ENCODE measurements around the gene ARFRP1.

The ARFRP1 gene

GRCh38 chr20:63741676-63742380, 34.1 kb upstream of the ARFRP1 start:
- no peaks in the 10 kb centered on the region for H3K9me3 ChIP-seq (ENCODE audit: control insufficient read depth, low read length)

GRCh38 chr20:63741354-63741675, 33.5 kb upstream of the ARFRP1 start:
- H3K4me1 ChIP-seq (ENCODE audit: control insufficient read depth, insufficient read depth, low read length) = peaks cover 24% of the 10 kb centered on the region
- no peak for DNase-seq (ENCODE audit: low read depth)

More at GRCh38 chr20:63741676-63742380, 34.1 kb upstream of the ARFRP1 start:
- H3K27me3 ChIP-seq (replicated peaks; ENCODE audit: control insufficient read depth, insufficient read depth, low read length) = no peaks in the 10 kb centered on the region
- H3K4me3 ChIP-seq (ENCODE audit: low read length) = peak overlapping the region; percentile 79
- peak overlapping the region; percentile 91 for H3K9ac ChIP-seq (ENCODE audit: low read length)
- DNase-seq (ENCODE audit: low read depth) = no peak
- H3K36me3 ChIP-seq (ENCODE audit: control insufficient read depth, insufficient read depth, low read length, severe bottlenecking) = peaks cover 19% of the 10 kb centered on the region
- peaks cover 24% of the 10 kb centered on the region for H3K4me1 ChIP-seq (ENCODE audit: control insufficient read depth, insufficient read depth, low read length)

GRCh38 chr20:63740627-63741353, 33.0 kb upstream of the ARFRP1 start:
- H3K27me3 ChIP-seq (replicated peaks; ENCODE audit: control insufficient read depth, insufficient read depth, low read length) = no peaks in the 10 kb centered on the region
- peak; percentile 95 for DNase-seq (ENCODE audit: low read depth)
- peaks cover 23% of the 10 kb centered on the region for H3K36me3 ChIP-seq (ENCODE audit: control insufficient read depth, insufficient read depth, low read length, severe bottlenecking)
- H3K9ac ChIP-seq (ENCODE audit: low read length) = peak overlapping the region; percentile 91
- H3K9me3 ChIP-seq (ENCODE audit: control insufficient read depth, low read length) = no peaks in the 10 kb centered on the region
- peaks cover 24% of the 10 kb centered on the region for H3K4me1 ChIP-seq (ENCODE audit: control insufficient read depth, insufficient read depth, low read length)
- peak overlapping the region; percentile 79 for H3K4me3 ChIP-seq (ENCODE audit: low read length)

More at GRCh38 chr20:63741354-63741675, 33.5 kb upstream of the ARFRP1 start:
- no peaks in the 10 kb centered on the region for H3K9me3 ChIP-seq (ENCODE audit: control insufficient read depth, low read length)
- peaks cover 21% of the 10 kb centered on the region for H3K36me3 ChIP-seq (ENCODE audit: control insufficient read depth, insufficient read depth, low read length, severe bottlenecking)
- peak overlapping the region; percentile 79 for H3K4me3 ChIP-seq (ENCODE audit: low read length)
- no peaks in the 10 kb centered on the region for H3K27me3 ChIP-seq (replicated peaks; ENCODE audit: control insufficient read depth, insufficient read depth, low read length)
- H3K9ac ChIP-seq (ENCODE audit: low read length) = peak overlapping the region; percentile 91

- Histone ChIP-seq H3K36me3 (ENCODE audit: control insufficient read depth, insufficient read depth, low read length, severe bottlenecking) (peaks cover 30% of the 10 kb centered on the region), H3K9ac (ENCODE audit: low read length) (peak overlapping the region; percentile 91), H3K9me3 (ENCODE audit: control insufficient read depth, low read length) (no peaks in the 10 kb centered on the region), H3K4me3 (ENCODE audit: low read length) (peak overlapping the region; percentile 79), H3K4me1 (ENCODE audit: control insufficient read depth, insufficient read depth, low read length) (peaks cover 20% of the 10 kb centered on the region), H3K27me3 (replicated peaks; ENCODE audit: control insufficient read depth, insufficient read depth, low read length) (no peaks in the 10 kb centered on the region)
- DNase-seq (ENCODE audit: low read depth) = peak; percentile 68
Observed at GRCh38 chr20:63740070-63740626, 32.4 kb upstream of the ARFRP1 start.

- Histone ChIP-seq H3K27me3 (replicated peaks; ENCODE audit: control insufficient read depth, insufficient read depth, low read length) (no peaks in the 10 kb centered on the region), H3K4me1 (ENCODE audit: control insufficient read depth, insufficient read depth, low read length) (peaks cover 18% of the 10 kb centered on the region), H3K4me3 (ENCODE audit: low read length) (peak within 1 kb of the TSS; percentile 79), H3K36me3 (ENCODE audit: control insufficient read depth, insufficient read depth, low read length, severe bottlenecking) (peaks cover 37% of the 10 kb centered on the region), H3K9me3 (ENCODE audit: control insufficient read depth, low read length) (no peaks in the 10 kb centered on the region), H3K9ac (ENCODE audit: low read length) (peak within 1 kb of the TSS; percentile 91)
- DNase-seq (ENCODE audit: low read depth) = peak; percentile 95
Observed at GRCh38 chr20:63739130-63740069, 31.6 kb upstream of the ARFRP1 start, which contains the start of gene SLC2A4RG. SLC2A4RG (plus strand) TSS chr20:63739776; CDS start chr20:63739913, 137 bp downstream.

GRCh38 chr20:63738687-63739129, 30.9 kb upstream of the ARFRP1 start:
- peak; percentile 5 for DNase-seq (ENCODE audit: low read depth)
- Histone ChIP-seq H3K9ac (ENCODE audit: low read length) (peak overlapping the region; percentile 81), H3K4me1 (ENCODE audit: control insufficient read depth, insufficient read depth, low read length) (peaks cover 18% of the 10 kb centered on the region), H3K27me3 (replicated peaks; ENCODE audit: control insufficient read depth, insufficient read depth, low read length) (no peaks in the 10 kb centered on the region), H3K9me3 (ENCODE audit: control insufficient read depth, low read length) (no peaks in the 10 kb centered on the region), H3K36me3 (ENCODE audit: control insufficient read depth, insufficient read depth, low read length, severe bottlenecking) (peaks cover 40% of the 10 kb centered on the region), H3K4me3 (ENCODE audit: low read length) (peak overlapping the region; percentile 74)

- no peak overlapping the region for H3K4me3 ChIP-seq (ENCODE audit: low read length)
- DNase-seq (ENCODE audit: low read depth) = no peak
- no peak overlapping the region for H3K9ac ChIP-seq (ENCODE audit: low read length)
Observed at GRCh38 chr20:63737945-63738686, 30.3 kb upstream of the ARFRP1 start.

GRCh38 chr20:63737695-63737944, 29.8 kb upstream of the ARFRP1 start:
- peaks cover 35% of the 10 kb centered on the region for H3K36me3 ChIP-seq (ENCODE audit: control insufficient read depth, insufficient read depth, low read length, severe bottlenecking)
- H3K9me3 ChIP-seq (ENCODE audit: control insufficient read depth, low read length) = no peaks in the 10 kb centered on the region
- no peak for DNase-seq (ENCODE audit: low read depth)
- no peaks in the 10 kb centered on the region for H3K27me3 ChIP-seq (replicated peaks; ENCODE audit: control insufficient read depth, insufficient read depth, low read length)
- no peak overlapping the region for H3K4me3 ChIP-seq (ENCODE audit: low read length)
- peaks cover 18% of the 10 kb centered on the region for H3K4me1 ChIP-seq (ENCODE audit: control insufficient read depth, insufficient read depth, low read length)
- no peak overlapping the region for H3K9ac ChIP-seq (ENCODE audit: low read length)

More at GRCh38 chr20:63737945-63738686, 30.3 kb upstream of the ARFRP1 start:
- H3K27me3 ChIP-seq (replicated peaks; ENCODE audit: control insufficient read depth, insufficient read depth, low read length) = no peaks in the 10 kb centered on the region
- H3K4me1 ChIP-seq (ENCODE audit: control insufficient read depth, insufficient read depth, low read length) = peaks cover 18% of the 10 kb centered on the region
- no peaks in the 10 kb centered on the region for H3K9me3 ChIP-seq (ENCODE audit: control insufficient read depth, low read length)
- peaks cover 38% of the 10 kb centered on the region for H3K36me3 ChIP-seq (ENCODE audit: control insufficient read depth, insufficient read depth, low read length, severe bottlenecking)

GRCh38 chr20:63736893-63737694, 29.3 kb upstream of the ARFRP1 start:
- Histone ChIP-seq H3K9me3 (ENCODE audit: control insufficient read depth, low read length) (no peaks in the 10 kb centered on the region), H3K4me1 (ENCODE audit: control insufficient read depth, insufficient read depth, low read length) (peaks cover 18% of the 10 kb centered on the region), H3K9ac (ENCODE audit: low read length) (no peak overlapping the region), H3K36me3 (ENCODE audit: control insufficient read depth, insufficient read depth, low read length, severe bottlenecking) (peaks cover 32% of the 10 kb centered on the region), H3K4me3 (ENCODE audit: low read length) (no peak overlapping the region), H3K27me3 (replicated peaks; ENCODE audit: control insufficient read depth, insufficient read depth, low read length) (no peaks in the 10 kb centered on the region)
- DNase-seq (ENCODE audit: low read depth) = no peak
